SU-DHL-6 (cell line): ENCODE measurements around the gene FASTKD2.

Source experiments
- EZH2phosphoT487 ChIP-seq: fragments of 200-600 bp; sonication (generic), shearing (Covaris generic); conservative IDR thresholded peaks from 2 replicates; pipeline ENCODE4 v1.6.1; 2018; ENCODE audit warnings: mild to moderate bottlenecking, antibody characterized with exemption, low read length, moderate library complexity, mixed read lengths
- TF ChIP-seq, protein P1 (sequence below): fragments of 200-600 bp; sonication (generic); IDR thresholded peaks from one replicate; pipeline ENCODE4 v1.5.1; 2017; ENCODE audit warnings: antibody characterized with exemption, mild to moderate bottlenecking, low read length, moderate library complexity; ENCODE audit not compliant: insufficient read depth, poor library complexity, severe bottlenecking

GRCh38 chr2:206765242-206766056 is at the start of gene FASTKD2, which contains the start of gene MDH1B:
- TF ChIP-seq, protein P1, sequence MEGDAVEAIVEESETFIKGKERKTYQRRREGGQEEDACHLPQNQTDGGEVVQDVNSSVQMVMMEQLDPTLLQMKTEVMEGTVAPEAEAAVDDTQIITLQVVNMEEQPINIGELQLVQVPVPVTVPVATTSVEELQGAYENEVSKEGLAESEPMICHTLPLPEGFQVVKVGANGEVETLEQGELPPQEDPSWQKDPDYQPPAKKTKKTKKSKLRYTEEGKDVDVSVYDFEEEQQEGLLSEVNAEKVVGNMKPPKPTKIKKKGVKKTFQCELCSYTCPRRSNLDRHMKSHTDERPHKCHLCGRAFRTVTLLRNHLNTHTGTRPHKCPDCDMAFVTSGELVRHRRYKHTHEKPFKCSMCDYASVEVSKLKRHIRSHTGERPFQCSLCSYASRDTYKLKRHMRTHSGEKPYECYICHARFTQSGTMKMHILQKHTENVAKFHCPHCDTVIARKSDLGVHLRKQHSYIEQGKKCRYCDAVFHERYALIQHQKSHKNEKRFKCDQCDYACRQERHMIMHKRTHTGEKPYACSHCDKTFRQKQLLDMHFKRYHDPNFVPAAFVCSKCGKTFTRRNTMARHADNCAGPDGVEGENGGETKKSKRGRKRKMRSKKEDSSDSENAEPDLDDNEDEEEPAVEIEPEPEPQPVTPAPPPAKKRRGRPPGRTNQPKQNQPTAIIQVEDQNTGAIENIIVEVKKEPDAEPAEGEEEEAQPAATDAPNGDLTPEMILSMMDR = no peak
- TF ChIP-seq EZH2phosphoT487 = no peak
